Measurements from ENCODE around the gene GNE. TPM values are rescaled to one million over a fixed set of nuclear protein-coding genes. Genes with fewer than 3 reads are reported as not detected.

The GNE gene
- total and polyA plus RNA-seq, 9 of the 15 experiments (the other 6 are each of a cell fraction or from before 2014, with no cell fraction given): 5.1 to 18.6 (median 12.0) TPM

DNA sequence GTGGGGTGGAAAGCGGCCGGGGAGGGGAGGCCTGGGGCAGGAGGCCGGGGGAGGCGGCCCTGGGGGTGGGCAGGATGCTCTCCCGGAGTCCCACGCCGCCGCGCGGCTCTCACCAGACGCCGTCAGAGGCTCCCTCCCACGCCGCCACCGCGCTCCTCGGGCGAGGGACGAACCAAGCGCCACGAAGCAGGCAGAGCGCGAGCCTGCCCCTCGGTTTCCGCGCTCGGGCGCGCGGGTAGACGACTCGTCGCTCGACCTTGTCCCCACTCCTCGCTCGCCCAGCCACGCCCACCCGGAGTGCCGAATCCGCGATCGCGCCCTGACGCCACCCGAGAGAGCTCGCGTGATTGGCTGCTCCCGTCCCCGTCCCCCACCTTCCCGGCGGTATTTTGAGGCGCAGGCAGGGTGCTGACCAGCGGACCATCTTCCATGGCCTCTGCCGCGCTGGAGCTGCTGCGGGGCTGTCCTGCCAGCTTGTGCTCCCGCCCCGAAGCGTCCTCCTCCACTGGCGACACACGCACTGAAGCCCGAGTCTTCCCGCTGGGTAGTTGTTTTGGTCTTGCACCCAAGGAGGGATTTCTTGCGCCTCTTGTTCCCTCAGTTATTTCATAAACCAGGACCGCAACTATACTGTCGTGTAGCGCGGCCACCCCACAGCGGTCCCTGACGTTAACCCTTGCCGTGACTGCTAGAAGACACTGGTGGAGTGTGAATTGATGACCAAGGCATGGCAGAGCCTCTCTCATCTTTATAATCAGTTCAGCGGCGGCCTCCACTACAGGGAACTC lies at the start of gene GNE (continued):
- TF ChIP-seq, protein P1, sequence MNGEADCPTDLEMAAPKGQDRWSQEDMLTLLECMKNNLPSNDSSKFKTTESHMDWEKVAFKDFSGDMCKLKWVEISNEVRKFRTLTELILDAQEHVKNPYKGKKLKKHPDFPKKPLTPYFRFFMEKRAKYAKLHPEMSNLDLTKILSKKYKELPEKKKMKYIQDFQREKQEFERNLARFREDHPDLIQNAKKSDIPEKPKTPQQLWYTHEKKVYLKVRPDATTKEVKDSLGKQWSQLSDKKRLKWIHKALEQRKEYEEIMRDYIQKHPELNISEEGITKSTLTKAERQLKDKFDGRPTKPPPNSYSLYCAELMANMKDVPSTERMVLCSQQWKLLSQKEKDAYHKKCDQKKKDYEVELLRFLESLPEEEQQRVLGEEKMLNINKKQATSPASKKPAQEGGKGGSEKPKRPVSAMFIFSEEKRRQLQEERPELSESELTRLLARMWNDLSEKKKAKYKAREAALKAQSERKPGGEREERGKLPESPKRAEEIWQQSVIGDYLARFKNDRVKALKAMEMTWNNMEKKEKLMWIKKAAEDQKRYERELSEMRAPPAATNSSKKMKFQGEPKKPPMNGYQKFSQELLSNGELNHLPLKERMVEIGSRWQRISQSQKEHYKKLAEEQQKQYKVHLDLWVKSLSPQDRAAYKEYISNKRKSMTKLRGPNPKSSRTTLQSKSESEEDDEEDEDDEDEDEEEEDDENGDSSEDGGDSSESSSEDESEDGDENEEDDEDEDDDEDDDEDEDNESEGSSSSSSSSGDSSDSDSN (IDR thresholded peaks at IDR 0.05; ENCODE audit: borderline replicate concordance in 1 of 2, low read depth in 2 of 2, low read length in 2 of 2): 0 out of 4 replicates have a peak, but pooled peaks have one; percentile 9 to 20
- TF ChIP-seq TAF1 (IDR thresholded peaks at IDR 0.05; ENCODE audit: control insufficient read depth, extremely low read depth, insufficient read depth, low read length, severe bottlenecking): peak; percentile 71
- peak; percentile 81 for TF ChIP-seq POLR2B (IDR thresholded peaks at IDR 0.05; ENCODE audit: low read depth, partially characterized antibody)
- TF ChIP-seq SP1 (CRISPR knock-in tag; IDR thresholded peaks at IDR 0.05): peak; percentile 100
- no peak for TF ChIP-seq PCBP2 (IDR thresholded peaks at IDR 0.05; ENCODE audit: low read depth, low read length, poor library complexity, severe bottlenecking)
- TF ChIP-seq NFIX (CRISPR knock-in tag; IDR thresholded peaks at IDR 0.05; ENCODE audit: low read depth): no peak
- TF ChIP-seq, protein P2, sequence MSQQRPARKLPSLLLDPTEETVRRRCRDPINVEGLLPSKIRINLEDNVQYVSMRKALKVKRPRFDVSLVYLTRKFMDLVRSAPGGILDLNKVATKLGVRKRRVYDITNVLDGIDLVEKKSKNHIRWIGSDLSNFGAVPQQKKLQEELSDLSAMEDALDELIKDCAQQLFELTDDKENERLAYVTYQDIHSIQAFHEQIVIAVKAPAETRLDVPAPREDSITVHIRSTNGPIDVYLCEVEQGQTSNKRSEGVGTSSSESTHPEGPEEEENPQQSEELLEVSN (IDR thresholded peaks at IDR 0.05; ENCODE audit: borderline replicate concordance in 1 of 2, extremely low read depth in 1 of 2, insufficient read depth in 1 of 2, insufficient read length in 1 of 2, low read depth in 1 of 2, low read length in 1 of 2, poor library complexity in 1 of 2, severe bottlenecking in 1 of 2): peak; percentile 78 to 79
- peak; percentile 44 for TF ChIP-seq RBM25 (IDR thresholded peaks at IDR 0.05; ENCODE audit: low read depth, low read length, severe bottlenecking)
- no peak for TF ChIP-seq POLR2AphosphoS2 (IDR thresholded peaks at IDR 0.05; ENCODE audit: low read length)
- no peak for TF ChIP-seq ZNF830 (CRISPR knock-in tag; IDR thresholded peaks at IDR 0.05)
- peak; percentile 90 for TF ChIP-seq RBBP5 (IDR thresholded peaks at IDR 0.05; ENCODE audit: borderline replicate concordance, insufficient read depth, low read length, poor library complexity, severe bottlenecking)
- 0 out of 4 replicates have a peak, but pooled peaks of 1 of the 2 experiments have one; percentile 9 for TF ChIP-seq SIX5 (IDR thresholded peaks at IDR 0.05; ENCODE audit: borderline replicate concordance in 1 of 2, insufficient read depth in 1 of 2, low read depth in 1 of 2, low read length in 2 of 2)
- peak; percentile 92 for TF ChIP-seq PHF8 (IDR thresholded peaks at IDR 0.05; ENCODE audit: borderline replicate concordance, low read length)
- TF ChIP-seq NEUROD1 (IDR thresholded peaks at IDR 0.05; ENCODE audit: borderline replicate concordance, low read depth, low read length, partially characterized antibody): peak; percentile 71
- no peak for TF ChIP-seq NR3C1 (CRISPR knock-in tag; IDR thresholded peaks at IDR 0.05)
- no peak for TF ChIP-seq PTRF (tag; IDR thresholded peaks at IDR 0.05)
- peak; percentile 58; the same call in 1 of the 2 replicates for TF ChIP-seq DIDO1 (tag; IDR thresholded peaks at IDR 0.05; ENCODE audit: low read depth)
- peak; percentile 65; the same call in 1 of the 2 replicates for TF ChIP-seq JUND (IDR thresholded peaks at IDR 0.05; ENCODE audit: borderline replicate concordance, low read depth, low read length)
- TF ChIP-seq JUND (tag; IDR thresholded peaks at IDR 0.05; ENCODE audit: borderline replicate concordance, low read depth, low read length): peak; percentile 52; the same call in 1 of the 3 replicates
- no peak for TF ChIP-seq DNMT1 (IDR thresholded peaks at IDR 0.05)
- TF ChIP-seq NR2C2 (CRISPR knock-in tag; IDR thresholded peaks at IDR 0.05): 0 out of 2 replicates have a peak, but pooled peaks have one; percentile 20
- TF ChIP-seq NR2C2 (tag; IDR thresholded peaks at IDR 0.05): peak; percentile 36; the same call in 1 of the 2 replicates
- TF ChIP-seq POLR2AphosphoS5 (IDR thresholded peaks at IDR 0.05; ENCODE audit: control insufficient read depth, insufficient read depth, low read depth, low read length): peak; percentile 73; the same call in 1 of the 2 replicates

All from K562 (cell line).